Subcutaneous adipose tissue (tissue), 4 donors: ENCODE data around the gene C2CD2. TPM values are rescaled to one million over a fixed set of nuclear protein-coding genes. Genes with fewer than 3 reads are reported as not detected.

Source experiments
- total RNA-seq, 4 donors: library from RNA; depleted of rRNA; stranded (reverse); fragments of >200 nt; gene quantifications; one replicate each; pipeline ENCODE4 v1.1.0, GENCODE V29; 2016
- TF ChIP-seq, protein P1 (sequence below): fragments of 450-650 bp; IDR thresholded peaks from one replicate; pipeline ENCODE4 v1.5.1; 2016; ENCODE audit warnings: low read depth, mild to moderate bottlenecking, control low read depth, antibody characterized with exemption, moderate library complexity

C2CD2 gene
- total RNA-seq, 4 donors from 2014 or later: 84.1 to 151 (median 128) TPM

DNA sequence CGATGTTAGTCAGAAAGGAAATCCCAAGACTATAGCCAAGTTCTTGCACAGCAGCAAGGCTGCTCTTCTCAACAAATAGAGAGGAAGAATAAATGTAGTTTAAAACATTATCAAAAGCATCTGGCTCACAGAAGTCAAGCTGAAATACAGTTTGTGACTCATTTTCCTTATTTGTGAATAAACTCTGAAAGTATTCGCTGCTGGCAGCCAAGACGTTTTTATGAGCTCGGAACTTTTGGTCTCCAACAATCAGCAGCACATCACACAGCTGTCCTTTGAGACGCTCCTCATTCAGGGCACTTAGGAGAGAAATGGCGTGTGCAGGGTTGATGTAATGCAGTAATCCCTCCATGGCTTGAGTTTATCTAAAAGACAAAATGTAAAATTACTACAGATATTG, 39.9 kb upstream of the C2CD2 start:
- TF ChIP-seq, protein P1, sequence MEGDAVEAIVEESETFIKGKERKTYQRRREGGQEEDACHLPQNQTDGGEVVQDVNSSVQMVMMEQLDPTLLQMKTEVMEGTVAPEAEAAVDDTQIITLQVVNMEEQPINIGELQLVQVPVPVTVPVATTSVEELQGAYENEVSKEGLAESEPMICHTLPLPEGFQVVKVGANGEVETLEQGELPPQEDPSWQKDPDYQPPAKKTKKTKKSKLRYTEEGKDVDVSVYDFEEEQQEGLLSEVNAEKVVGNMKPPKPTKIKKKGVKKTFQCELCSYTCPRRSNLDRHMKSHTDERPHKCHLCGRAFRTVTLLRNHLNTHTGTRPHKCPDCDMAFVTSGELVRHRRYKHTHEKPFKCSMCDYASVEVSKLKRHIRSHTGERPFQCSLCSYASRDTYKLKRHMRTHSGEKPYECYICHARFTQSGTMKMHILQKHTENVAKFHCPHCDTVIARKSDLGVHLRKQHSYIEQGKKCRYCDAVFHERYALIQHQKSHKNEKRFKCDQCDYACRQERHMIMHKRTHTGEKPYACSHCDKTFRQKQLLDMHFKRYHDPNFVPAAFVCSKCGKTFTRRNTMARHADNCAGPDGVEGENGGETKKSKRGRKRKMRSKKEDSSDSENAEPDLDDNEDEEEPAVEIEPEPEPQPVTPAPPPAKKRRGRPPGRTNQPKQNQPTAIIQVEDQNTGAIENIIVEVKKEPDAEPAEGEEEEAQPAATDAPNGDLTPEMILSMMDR: no peak

DNA sequence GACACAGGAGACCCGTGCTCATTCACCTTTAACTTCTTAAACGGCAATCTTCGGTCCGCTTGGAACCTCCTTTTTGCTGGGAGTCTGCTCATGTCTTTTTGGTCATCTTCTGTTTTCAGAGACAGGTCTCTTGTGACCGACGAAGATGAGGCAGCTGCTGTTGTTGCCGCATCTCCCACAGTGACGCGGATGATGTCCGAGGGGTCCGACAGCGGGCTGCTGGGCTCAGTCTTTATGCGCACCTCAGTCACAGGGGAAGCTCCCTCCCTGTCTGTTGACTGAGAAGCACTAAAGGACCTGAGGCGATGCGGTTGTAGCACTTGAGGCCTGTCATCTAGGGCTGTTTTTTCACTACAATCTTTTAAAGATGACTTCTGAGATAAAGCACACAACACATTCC, 38.8 kb upstream of the C2CD2 start:
- TF ChIP-seq, protein P1: no peak

DNA sequence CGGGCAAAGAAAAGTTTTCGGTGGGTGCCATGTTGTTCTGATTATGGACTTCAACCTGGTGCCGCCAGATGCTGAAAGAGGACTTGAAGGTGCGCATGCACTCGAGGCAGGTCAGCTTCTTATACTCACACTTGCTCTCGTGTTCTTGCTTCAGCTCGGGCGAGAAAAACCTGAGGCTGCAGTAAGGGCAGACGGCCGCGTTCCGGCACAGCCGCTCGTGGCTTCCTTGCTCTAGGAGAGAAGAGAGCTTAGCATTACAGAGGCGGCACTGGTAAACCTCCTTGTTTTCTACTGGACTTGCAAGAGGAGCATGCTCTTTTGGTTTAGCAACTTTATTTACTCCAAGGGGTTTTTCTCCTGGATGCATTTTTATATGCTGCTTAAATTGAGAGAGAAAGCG, 37.8 kb upstream of the C2CD2 start:
- TF ChIP-seq, protein P1: no peak

GRCh38 chr21:41989698-41990097, 35.9 kb upstream of the C2CD2 start:
- TF ChIP-seq, protein P1: no peak

GRCh38 chr21:41987310-41987709, 33.5 kb upstream of the C2CD2 start:
- TF ChIP-seq, protein P1: no peak

DNA sequence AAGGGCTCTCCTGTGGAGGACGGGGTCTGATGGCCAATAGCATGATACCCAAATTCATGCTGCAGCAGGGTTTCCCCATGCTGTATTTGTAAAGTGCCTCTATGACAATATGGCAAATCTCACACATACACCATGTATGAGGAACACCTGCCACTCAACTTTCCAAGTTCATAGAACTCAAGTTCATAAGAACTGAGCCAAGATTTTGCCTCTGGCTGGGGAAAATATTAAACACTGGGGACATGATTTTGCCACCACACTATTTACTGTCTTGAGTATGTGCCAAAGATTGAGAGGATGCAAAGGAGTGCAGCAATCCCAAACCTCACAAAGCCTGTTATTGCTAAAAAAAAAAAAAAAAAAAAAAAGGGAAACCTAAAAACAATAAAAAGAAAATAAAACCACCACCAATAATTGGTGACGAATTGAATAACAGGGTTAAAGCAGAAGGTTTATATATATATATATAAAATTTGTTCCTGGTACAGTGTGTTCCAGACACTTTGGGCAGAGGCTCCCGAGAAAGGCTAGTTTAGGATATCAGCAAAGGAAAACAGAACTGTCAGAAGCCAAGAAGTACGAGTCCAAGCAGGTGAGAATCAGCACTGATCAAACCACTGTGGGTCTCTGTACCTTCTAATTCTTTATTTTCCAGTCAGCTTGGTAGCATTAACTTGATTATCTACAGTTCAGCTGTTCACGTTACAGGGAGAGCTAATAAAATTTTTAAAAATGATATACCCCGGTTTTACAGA, 32.0 kb upstream of the C2CD2 start:
- TF ChIP-seq, protein P1: no peak

DNA sequence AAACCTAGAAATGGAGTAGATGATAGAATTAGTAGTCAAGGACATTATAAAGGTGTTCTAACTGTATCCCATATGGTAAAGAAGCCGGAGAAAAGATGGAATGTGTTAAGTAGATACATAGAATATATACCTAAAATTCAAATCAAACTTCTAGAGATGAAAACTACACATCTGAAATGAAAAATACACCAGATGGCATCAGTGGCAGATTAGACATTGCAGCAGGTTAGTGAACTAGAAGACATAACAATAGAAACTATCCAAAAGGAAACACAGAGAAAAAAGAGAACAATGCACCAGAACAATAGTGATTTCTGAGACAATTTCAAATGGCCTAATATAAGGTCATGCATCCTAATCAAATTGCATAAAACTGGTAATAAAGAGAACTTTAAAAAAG, 29.4 kb upstream of the C2CD2 start:
- TF ChIP-seq, protein P1: no peak
